GM12878 (cell line): ENCODE measurements around the gene TMEM255B. TPM values are rescaled to one million over a fixed set of nuclear protein-coding genes. Genes with fewer than 3 reads are reported as not detected.

ENCODE experiments used
- ATAC-seq: fragments of 200-7000 bp; cut with Tn5 transposase; 3 replicates; pipeline ENCODE4 v1.9.1; 2020; ENCODE audit warnings: mild to moderate bottlenecking, moderate library complexity
- Bru-seq: library from RNA; stranded (reverse); fragments of 400-500 nt; gene quantifications from one replicate; lab custom pipeline; 2021; lab: Mats Ljungman, UMichigan
- BruChase-seq, 2 experiments: library from RNA; stranded (reverse); fragments of 400-500 nt; gene quantifications; one replicate each; lab custom pipeline; 2021; lab: Mats Ljungman, UMichigan
- BruUV-seq: library from RNA; stranded (reverse); fragments of 400-500 nt; replicated peaks from 2 replicates; lab custom pipeline; 2021; lab: Mats Ljungman, UMichigan
- CTCF ChIA-PET: fragments of 300-600 bp; sonication (Branson Sonifier 250); formaldehyde crosslinking; extraction: SDS; loops from one replicate; lab custom pipeline; 2021; ENCODE audit warnings: inconsistent platforms; lab: Yijun Ruan, JAX
- POLR2A ChIA-PET: fragments of 350-600 bp; formaldehyde crosslinking; extraction: SDS; loops from one replicate; lab custom pipeline; 2021; ENCODE audit warnings: inconsistent platforms; lab: Charles Lee
- RAD21 ChIA-PET: fragments of 300-600 bp; sonication (Branson Sonifier 250); formaldehyde crosslinking; loops from one replicate; lab custom pipeline; 2023; ENCODE audit warnings: antibody characterized with exemption; ENCODE audit not compliant: unreplicated experiment; lab: Charles Lee
- SMC1A ChIA-PET: fragments of 300-600 bp; sonication (Branson Sonifier 250); formaldehyde crosslinking; loops from one replicate; lab custom pipeline; 2023; ENCODE audit not compliant: unreplicated experiment, uncharacterized antibody; lab: Charles Lee
- DNase-seq: peaks from one replicate; pipeline ENCODE4 v3.0.0-alpha.2; 2011; ENCODE audit warnings: low read depth, low spot score
- FAIRE-seq: peaks from 3 replicates; lab custom pipeline; 2011; peaks lifted over from hg19 to GRCh38; lab: Jason Lieb, UNC
- H2AFZ ChIP-seq: 2 replicates; pipeline ENCODE4 v1.6.0; 2011; ENCODE audit warnings: low read depth, low read length, control low read depth; ENCODE audit not compliant: control insufficient read depth
- H3K27ac ChIP-seq: 2 replicates; pipeline ENCODE4 v1.5.1; 2011; ENCODE audit warnings: control low read depth; ENCODE audit not compliant: control insufficient read depth, insufficient read depth
- H3K27me3 ChIP-seq, 2 experiments: replicated peaks in 1 of 2; 2 replicates each; pipeline versions ENCODE4 v1.6.0 to v1.6.1; 2011; ENCODE audit warnings: low read length in 1 of 2; ENCODE audit not compliant: control insufficient read depth in 2 of 2, insufficient read depth in 2 of 2
- H3K36me3 ChIP-seq, 2 experiments: 2 replicates each; pipeline ENCODE4 v1.5.1; 2011; ENCODE audit warnings: low read length in 1 of 2; ENCODE audit not compliant: control insufficient read depth in 2 of 2, insufficient read depth in 2 of 2
- H3K4me1 ChIP-seq: 2 replicates; pipeline ENCODE4 v1.6.1; 2011; ENCODE audit warnings: mild to moderate bottlenecking, low read length, moderate library complexity, mixed read lengths; ENCODE audit not compliant: control insufficient read depth, insufficient read depth
- H3K4me2 ChIP-seq: 2 replicates; pipeline ENCODE4 v1.6.0; 2011; ENCODE audit warnings: control low read depth; ENCODE audit not compliant: control insufficient read depth, insufficient read depth
- H3K4me3 ChIP-seq: fragments of 200-600 bp; sonication (generic); 2 replicates; pipeline ENCODE4 v1.5.1; 2016
- H3K79me2 ChIP-seq: 2 replicates; pipeline ENCODE4 v1.6.0; 2011; ENCODE audit warnings: low read length; ENCODE audit not compliant: control insufficient read depth, insufficient read depth
- H3K9ac ChIP-seq: 2 replicates; pipeline ENCODE4 v1.8.0; 2011; ENCODE audit warnings: low read length, control low read depth, mixed read lengths; ENCODE audit not compliant: control insufficient read depth, insufficient read depth
- H3K9me3 ChIP-seq: replicated peaks from 3 replicates; pipeline ENCODE4 v1.5.1; 2011; ENCODE audit warnings: mild to moderate bottlenecking, low read length; ENCODE audit not compliant: control insufficient read depth, insufficient read depth
- H4K20me1 ChIP-seq: 2 replicates; pipeline ENCODE4 v1.6.0; 2011; ENCODE audit not compliant: control insufficient read depth, insufficient read depth
- HCFC1 ChIP-seq: fragments of 150-350 bp; IDR thresholded peaks from 2 replicates; pipeline ENCODE4 v1.6.1; 2014; ENCODE audit warnings: low read length
- YBX1 ChIP-seq: fragments of 450-650 bp; IDR thresholded peaks from 2 replicates; pipeline ENCODE4 v1.6.1; 2016; ENCODE audit warnings: antibody characterized with exemption
- ZSCAN29 ChIP-seq: fragments of 450-650 bp; IDR thresholded peaks from 2 replicates; pipeline ENCODE4 v1.6.1; 2017; ENCODE audit warnings: mild to moderate bottlenecking, moderate library complexity
- WGBS: methylation state at CpG from one replicate; pipeline ENCODE4 v1.1.6; 2016; ENCODE audit warnings: low lambda C conversion rate; ENCODE audit not compliant: insufficient replicate concordance, insufficient coverage; ENCODE audit errors: missing lambda C conversion rate; 5-methylcytosine and 5-hydroxymethylcytosine counted together
- in situ Hi-C: fragments of 300-500 bp; cut with MboI; formaldehyde crosslinking; loops from 9 replicates; pipeline ENCODE4 v1.14.3; 2018; ENCODE audit warnings: mixed read lengths
- intact Hi-C: fragments of 100-400 bp; cut with micrococcal nuclease; formaldehyde crosslinking; loops from one replicate; pipeline ENCODE4 v1.14.2; 2022; ENCODE audit not compliant: unreplicated experiment
- long read RNA-seq, 2 experiments: library from polyadenylated mRNA; unstranded; transcript quantifications; one replicate each; pipeline ENCODE4 v2.0.0, GENCODE V29; 2019 to 2020
- polyA minus RNA-seq, 3 experiments: library from RNA; depleted of rRNA, polyadenylated mRNA; stranded (reverse); fragments of >200 nt; gene quantifications; 2 replicates each; pipeline ENCODE4 v1.2.3, GENCODE V29; 2011
- polyA plus RNA-seq, 11 experiments: library from polyadenylated mRNA; depleted of rRNA in 4 of 11; unstranded in 6 of 11; stranded (reverse) in 5 of 11; fragments of >200 nt; fragmentation: Nextera tagmentation in 4 of 11; fragmentation: Illumina TruSeq in 1 of 11; extraction: Ambion mirVana in 4 of 11; extraction: Trizol in 1 of 11; gene quantifications; 1 replicate in 1 of 11; 2 replicates in 10 of 11; pipeline versions ENCODE4 v1.2.1 to v1.2.3, GENCODE V29; 2011 to 2016; ENCODE audit warnings: inconsistent platforms in 2 of 11, missing spikeins in 2 of 11, low read depth in 1 of 11
- total RNA-seq, 4 experiments: library from RNA; depleted of rRNA in 3 of 4; stranded (reverse); fragments of >200 nt in 3 of 4; fragmentation: Illumina TruSeq in 1 of 4; extraction: Trizol in 1 of 4; gene quantifications; 2 replicates each; pipeline versions ENCODE4 v1.2.1 to v1.2.3, GENCODE V29; 2013 to 2021
- TF ChIP-seq, protein P1 (sequence below): fragments of 450-650 bp; conservative IDR thresholded peaks from 2 replicates; pipeline ENCODE4 v1.6.1; 2017; ENCODE audit warnings: mild to moderate bottlenecking, moderate library complexity
- TF ChIP-seq, protein P2 (sequence below): fragments of 450-650 bp; formaldehyde crosslinking; IDR thresholded peaks from 2 replicates; pipeline ENCODE4 v1.4.0; 2022; ENCODE audit warnings: mild to moderate bottlenecking, moderate library complexity
- TF ChIP-seq, protein P3 (sequence below), 3 experiments: IDR thresholded peaks in 2 of 3; conservative IDR thresholded peaks in 1 of 3; 2 replicates each; pipeline ENCODE4 v1.5.1; 2011; ENCODE audit warnings: low read depth in 3 of 3, low read length in 3 of 3, mild to moderate bottlenecking in 3 of 3, control low read depth in 2 of 3, moderate library complexity in 2 of 3, inconsistent platforms in 1 of 3, mixed read lengths in 1 of 3; ENCODE audit not compliant: control insufficient read depth in 2 of 3, insufficient read depth in 1 of 3; ENCODE audit errors: extremely low read depth in 1 of 3

Gene TMEM255B
- 0.95 and 1.4 TPM in 2 replicates for total RNA-seq (2013; cell fraction: nucleolus; rRNA removed)
- 0.06 and 0.22 TPM in 2 replicates for total RNA-seq (2014; rRNA removed)
- total RNA-seq (2014; rRNA removed; fragmentation: Illumina TruSeq; extraction: Trizol): 0.13 and 0.18 TPM in 2 replicates
- total RNA-seq (2021): 0.43 and 0.62 TPM in 2 replicates
- polyA plus RNA-seq (2011; ENCODE audit: low read depth): 0.04 TPM
- polyA plus RNA-seq (2011; rRNA removed): 0.04 and 0.05 TPM in 2 replicates
- polyA plus RNA-seq (2011; cell fraction: cytosol; rRNA removed): 0.03 TPM in 2 replicates
- 0.19 and 0.29 TPM in 2 replicates for polyA plus RNA-seq (2011; cell fraction: nucleus; rRNA removed)
- polyA plus RNA-seq (2012): 0.57 and 0.81 TPM in 2 replicates
- polyA plus RNA-seq (2014; fragmentation: Illumina TruSeq; extraction: Trizol): 0.05 and 0.15 TPM in 2 replicates
- not detected for polyA plus RNA-seq (2014; fragmentation: Nextera tagmentation; extraction: Ambion mirVana)
- 0.23 and 0.27 TPM in 2 replicates for polyA plus RNA-seq (2014; rRNA removed)
- polyA plus RNA-seq (2016; fragmentation: Nextera tagmentation; extraction: Ambion mirVana): under 1 TPM in 1 of 2 experiments, not detected in 1; 0.04 TPM
- not detected in 2 replicates for polyA minus RNA-seq (2011; rRNA and poly(A)+ RNA removed)
- polyA minus RNA-seq (2011; cell fraction: cytosol; rRNA and poly(A)+ RNA removed): not detected in 2 replicates
- 0.24 and 0.38 TPM in 2 replicates for polyA minus RNA-seq (2011; cell fraction: nucleus; rRNA and poly(A)+ RNA removed)
- percentile 23 among the genes with signal in this experiment for Bru-seq, nascent RNA
- percentile 16 among the genes with signal in this experiment for BruChase-seq, experiment 1, labeled RNA remaining after a 6-hour chase
- percentile 14 among the genes with signal in this experiment for BruChase-seq, experiment 2, labeled RNA remaining after a 2-hour chase
- long read RNA-seq, experiment 1: 0 reads
- long read RNA-seq, experiment 2: 0 reads

DNA sequence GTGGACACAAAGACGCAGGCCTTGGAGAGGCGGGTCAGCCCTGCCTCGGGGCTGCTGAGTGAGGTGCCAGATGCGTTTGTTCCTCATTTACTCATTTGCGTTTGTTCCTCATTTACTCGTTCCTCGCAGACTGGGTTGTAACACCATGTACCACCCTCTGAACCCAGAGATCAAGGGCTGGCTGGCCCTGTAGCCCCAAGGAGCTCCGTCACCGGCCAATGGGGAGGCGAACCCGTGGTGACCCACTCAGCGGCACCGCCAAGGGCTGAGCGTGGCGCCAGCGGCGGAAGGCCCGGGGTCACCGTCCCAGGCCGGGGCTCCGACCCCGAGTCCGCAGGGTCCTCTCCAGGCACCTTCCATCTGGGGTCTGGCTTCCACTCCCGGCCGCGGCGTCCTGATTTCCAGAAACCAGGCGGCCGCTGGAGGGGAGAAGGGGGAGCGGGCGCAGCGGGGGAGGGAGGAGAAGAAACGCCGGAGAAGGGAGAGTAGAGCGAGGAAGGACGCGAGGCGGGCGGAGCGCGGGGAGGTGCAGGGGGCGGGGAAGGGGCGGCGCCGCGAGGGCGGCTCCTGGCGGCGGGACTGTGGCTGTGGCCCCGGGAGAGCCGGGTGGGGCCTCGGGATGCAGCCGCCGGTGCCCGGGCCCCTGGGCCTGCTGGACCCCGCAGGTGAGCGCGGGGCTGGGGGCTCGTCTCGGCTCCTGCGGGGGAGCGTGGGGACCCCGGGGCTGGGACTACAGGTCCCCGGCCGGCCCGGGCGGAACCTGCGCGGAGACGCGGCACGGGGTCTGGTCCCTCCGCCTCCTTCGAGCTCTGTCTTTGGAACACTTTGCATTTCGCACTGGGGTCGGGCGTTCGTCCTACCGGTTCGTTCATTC lies at the start of gene TMEM255B:
Gene TMEM255B (plus strand): TSS at position 576 of the 874 bp plus-strand sequence. CDS start 44 bp downstream, at position 620.
- ChIA-PET SMC1A (no interaction called here), RAD21 (no interaction called here), CTCF (no interaction called here), POLR2A (no interaction called here)
- no peak for FAIRE-seq
- H3K79me2 ChIP-seq: no peaks in the 10 kb centered on the region
- peaks cover 4% of the 10 kb centered on the region for H3K4me1 ChIP-seq
- TF ChIP-seq YBX1 (no peak), ZSCAN29 (no peak), HCFC1 (no peak)
- TF ChIP-seq, protein P1, sequence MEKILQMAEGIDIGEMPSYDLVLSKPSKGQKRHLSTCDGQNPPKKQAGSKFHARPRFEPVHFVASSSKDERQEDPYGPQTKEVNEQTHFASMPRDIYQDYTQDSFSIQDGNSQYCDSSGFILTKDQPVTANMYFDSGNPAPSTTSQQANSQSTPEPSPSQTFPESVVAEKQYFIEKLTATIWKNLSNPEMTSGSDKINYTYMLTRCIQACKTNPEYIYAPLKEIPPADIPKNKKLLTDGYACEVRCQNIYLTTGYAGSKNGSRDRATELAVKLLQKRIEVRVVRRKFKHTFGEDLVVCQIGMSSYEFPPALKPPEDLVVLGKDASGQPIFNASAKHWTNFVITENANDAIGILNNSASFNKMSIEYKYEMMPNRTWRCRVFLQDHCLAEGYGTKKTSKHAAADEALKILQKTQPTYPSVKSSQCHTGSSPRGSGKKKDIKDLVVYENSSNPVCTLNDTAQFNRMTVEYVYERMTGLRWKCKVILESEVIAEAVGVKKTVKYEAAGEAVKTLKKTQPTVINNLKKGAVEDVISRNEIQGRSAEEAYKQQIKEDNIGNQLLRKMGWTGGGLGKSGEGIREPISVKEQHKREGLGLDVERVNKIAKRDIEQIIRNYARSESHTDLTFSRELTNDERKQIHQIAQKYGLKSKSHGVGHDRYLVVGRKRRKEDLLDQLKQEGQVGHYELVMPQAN: no peak
- TF ChIP-seq, protein P2, sequence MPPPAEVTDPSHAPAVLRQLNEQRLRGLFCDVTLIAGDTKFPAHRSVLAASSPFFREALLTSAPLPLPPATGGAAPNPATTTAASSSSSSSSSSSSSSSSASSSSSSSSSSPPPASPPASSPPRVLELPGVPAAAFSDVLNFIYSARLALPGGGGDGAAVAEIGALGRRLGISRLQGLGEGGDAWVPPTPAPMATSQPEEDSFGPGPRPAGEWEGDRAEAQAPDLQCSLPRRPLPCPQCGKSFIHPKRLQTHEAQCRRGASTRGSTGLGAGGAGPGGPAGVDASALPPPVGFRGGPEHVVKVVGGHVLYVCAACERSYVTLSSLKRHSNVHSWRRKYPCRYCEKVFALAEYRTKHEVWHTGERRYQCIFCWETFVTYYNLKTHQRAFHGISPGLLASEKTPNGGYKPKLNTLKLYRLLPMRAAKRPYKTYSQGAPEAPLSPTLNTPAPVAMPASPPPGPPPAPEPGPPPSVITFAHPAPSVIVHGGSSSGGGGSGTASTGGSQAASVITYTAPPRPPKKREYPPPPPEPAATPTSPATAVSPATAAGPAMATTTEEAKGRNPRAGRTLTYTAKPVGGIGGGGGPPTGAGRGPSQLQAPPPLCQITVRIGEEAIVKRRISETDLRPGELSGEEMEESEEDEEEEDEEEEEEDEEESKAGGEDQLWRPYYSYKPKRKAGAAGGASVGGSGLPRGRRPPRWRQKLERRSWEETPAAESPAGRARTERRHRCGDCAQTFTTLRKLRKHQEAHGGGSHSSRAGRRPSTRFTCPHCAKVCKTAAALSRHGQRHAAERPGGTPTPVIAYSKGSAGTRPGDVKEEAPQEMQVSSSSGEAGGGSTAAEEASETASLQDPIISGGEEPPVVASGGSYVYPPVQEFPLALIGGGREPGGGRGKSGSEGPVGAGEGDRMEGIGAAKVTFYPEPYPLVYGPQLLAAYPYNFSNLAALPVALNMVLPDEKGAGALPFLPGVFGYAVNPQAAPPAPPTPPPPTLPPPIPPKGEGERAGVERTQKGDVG (CRISPR knock-in tag): no peak
- TF ChIP-seq, protein P3, sequence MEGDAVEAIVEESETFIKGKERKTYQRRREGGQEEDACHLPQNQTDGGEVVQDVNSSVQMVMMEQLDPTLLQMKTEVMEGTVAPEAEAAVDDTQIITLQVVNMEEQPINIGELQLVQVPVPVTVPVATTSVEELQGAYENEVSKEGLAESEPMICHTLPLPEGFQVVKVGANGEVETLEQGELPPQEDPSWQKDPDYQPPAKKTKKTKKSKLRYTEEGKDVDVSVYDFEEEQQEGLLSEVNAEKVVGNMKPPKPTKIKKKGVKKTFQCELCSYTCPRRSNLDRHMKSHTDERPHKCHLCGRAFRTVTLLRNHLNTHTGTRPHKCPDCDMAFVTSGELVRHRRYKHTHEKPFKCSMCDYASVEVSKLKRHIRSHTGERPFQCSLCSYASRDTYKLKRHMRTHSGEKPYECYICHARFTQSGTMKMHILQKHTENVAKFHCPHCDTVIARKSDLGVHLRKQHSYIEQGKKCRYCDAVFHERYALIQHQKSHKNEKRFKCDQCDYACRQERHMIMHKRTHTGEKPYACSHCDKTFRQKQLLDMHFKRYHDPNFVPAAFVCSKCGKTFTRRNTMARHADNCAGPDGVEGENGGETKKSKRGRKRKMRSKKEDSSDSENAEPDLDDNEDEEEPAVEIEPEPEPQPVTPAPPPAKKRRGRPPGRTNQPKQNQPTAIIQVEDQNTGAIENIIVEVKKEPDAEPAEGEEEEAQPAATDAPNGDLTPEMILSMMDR (IDR thresholded peaks at IDR 0.05 in 2 of 3, conservative IDR thresholded peaks at IDR 0.05 in 1 of 3; ENCODE audit: control insufficient read depth in 2 of 3, extremely low read depth in 1 of 3, insufficient read depth in 1 of 3, low read depth in 3 of 3, low read length in 3 of 3): peak; percentile 7 to 16 (median 9); a peak in 2 of 6 replicates
- intact Hi-C loops: no loop called here
- BruUV-seq: no TSS peak
- H3K27me3 ChIP-seq: peaks cover 6 to 18% of the 10 kb centered on the region in 2 experiments
- in situ Hi-C loops: no loop called here
- 2% methylated on average over 37 of the region's 80 CpGs for WGBS
- H3K27ac ChIP-seq: no peak within 1 kb of the TSS
- peak; percentile 97 for ATAC-seq
- peak within 1 kb of the TSS; percentile 95 for H3K4me2 ChIP-seq
- H3K9ac ChIP-seq: peak within 1 kb of the TSS; percentile 34
- peak within 1 kb of the TSS; percentile 61; the same call in 1 of the 2 replicates for H3K4me3 ChIP-seq
- H4K20me1 ChIP-seq: no peaks in the 10 kb centered on the region
- no peak for DNase-seq
- no peaks in the 10 kb centered on the region for H3K36me3 ChIP-seq
- no peaks in the 10 kb centered on the region for H3K9me3 ChIP-seq
- H2AFZ ChIP-seq: peak within 1 kb of the TSS; percentile 69
